DLD1 (cell line): Measurements from ENCODE around the gene CYTL1.
"Not testable (repeated sequence)": the region's sequence is repeated elsewhere in the genome, so short reads cannot be mapped to it uniquely, and the experiment has no call there.

Experiments
- in situ Hi-C: cut with HindIII; loops from 2 replicates; pipeline ENCODE4 v1.10.0; 2017; ENCODE audit warnings: low sequenced_read_pairs

CYTL1 gene

GRCh38 chr4:5034206-5034605 is 14.9 kb upstream of the CYTL1 start:
- in situ Hi-C loops: no loop called here

DNA sequence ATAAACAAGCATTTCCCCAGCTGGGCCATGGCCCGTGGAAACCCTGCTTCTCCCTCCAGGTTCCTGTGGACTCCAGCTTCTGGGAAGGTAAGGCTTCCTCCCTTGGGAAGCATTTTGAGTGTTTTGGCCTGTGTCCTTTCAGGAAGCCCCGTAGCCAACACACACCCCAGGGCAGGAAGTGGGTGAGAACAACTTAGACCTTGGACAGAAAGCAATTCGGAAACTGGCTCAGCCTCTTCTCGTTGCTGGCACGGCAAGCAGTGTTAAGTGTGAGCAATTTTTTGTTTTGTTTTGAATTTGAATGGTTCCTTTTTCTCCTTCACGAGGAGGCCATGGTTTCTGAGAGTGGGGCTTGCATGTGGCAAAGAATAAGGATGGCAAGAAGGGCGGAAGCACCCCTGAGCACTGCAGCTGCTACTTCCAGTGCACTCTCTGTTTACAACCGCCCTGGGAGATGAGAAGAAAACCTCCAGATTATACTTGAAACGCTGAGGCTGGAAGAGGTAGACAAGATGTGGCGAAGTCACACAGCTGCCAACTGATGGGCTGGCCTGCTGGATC is 14.1 kb upstream of the CYTL1 start:
- in situ Hi-C loops: no loop called here

- in situ Hi-C loops: no loop called here
Observed at GRCh38 chr4:5032813-5033212, 13.6 kb upstream of the CYTL1 start.

- in situ Hi-C loops: no loop called here
Observed at GRCh38 chr4:5030927-5031326, 11.7 kb upstream of the CYTL1 start.

DNA sequence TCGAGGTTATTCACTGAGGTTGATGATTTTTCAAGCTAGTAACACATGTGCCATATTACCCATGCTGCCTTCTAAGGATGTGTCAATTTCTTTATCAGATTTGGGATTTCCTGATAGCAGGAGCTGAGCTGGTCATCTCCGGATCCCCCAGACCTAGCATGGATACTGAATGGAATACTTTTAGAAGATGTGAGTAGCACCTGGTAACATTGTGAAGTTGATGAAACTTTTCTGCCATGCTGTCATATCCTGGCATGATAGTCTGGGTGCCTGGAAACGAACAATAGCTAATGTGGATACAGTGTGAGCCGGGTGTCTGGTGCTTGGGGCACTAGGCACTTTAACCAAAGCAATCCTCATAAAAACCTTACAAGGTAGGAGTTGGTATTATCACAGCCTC is 11.0 kb upstream of the CYTL1 start:
- in situ Hi-C loops: no loop called here

DNA sequence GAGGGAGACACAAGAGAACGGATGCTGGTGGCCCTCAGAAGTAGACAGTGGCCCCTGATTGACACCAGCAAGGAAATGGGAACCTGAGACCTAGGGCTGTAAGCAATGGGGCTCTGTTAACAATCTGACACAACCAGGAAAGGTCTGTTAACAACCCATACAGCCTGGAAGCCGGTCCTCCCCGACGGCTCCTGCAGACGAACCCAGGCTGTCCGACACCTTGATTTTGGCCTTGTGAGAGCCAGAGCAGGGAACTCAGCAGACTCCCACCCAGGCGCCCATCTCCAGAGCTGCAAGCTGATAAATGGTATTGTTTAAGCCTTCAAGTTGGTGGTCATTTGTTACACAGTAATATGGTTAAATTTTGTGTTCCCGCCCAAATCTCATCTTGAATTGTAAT is 10.2 kb upstream of the CYTL1 start:
- in situ Hi-C loops: no loop called here

GRCh38 chr4:5028480-5028879 is 9.2 kb upstream of the CYTL1 start:
- in situ Hi-C loops: no loop called here

GRCh38 chr4:5027346-5027745 is 8.1 kb upstream of the CYTL1 start:
- in situ Hi-C loops: no loop called here

- in situ Hi-C loops: no loop called here
Observed at GRCh38 chr4:5026371-5026770, 7.1 kb upstream of the CYTL1 start.

GRCh38 chr4:5024673-5025072 is 5.4 kb upstream of the CYTL1 start:
- in situ Hi-C loops: no loop called here

- in situ Hi-C loops: no loop called here
Observed at GRCh38 chr4:5021546-5021945, 2.3 kb upstream of the CYTL1 start.

- in situ Hi-C loops: no loop called here
Observed at GRCh38 chr4:5020341-5020740, 1.1 kb upstream of the CYTL1 start.

DNA sequence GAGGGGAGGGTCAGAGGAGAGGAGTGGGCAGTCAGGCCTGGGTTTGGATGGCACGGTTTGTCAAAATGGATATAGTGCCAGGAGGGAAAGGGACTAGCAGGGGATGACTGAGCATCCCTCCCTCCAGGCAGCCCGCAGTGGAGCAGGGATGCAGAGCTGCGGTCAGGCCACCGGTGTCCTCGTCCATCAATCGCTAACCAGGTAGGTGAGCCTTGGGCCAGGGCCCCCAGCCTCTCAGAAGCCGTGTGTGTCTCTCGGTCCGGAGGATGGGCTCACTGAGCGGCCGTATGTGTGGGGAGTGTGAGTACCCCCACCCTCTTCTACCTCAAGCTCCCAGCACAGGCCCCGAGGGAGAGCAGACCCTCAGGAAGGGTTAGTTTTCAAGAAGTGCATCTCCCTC is 538 bp upstream of the CYTL1 start:
- in situ Hi-C loops: no loop called here

DNA sequence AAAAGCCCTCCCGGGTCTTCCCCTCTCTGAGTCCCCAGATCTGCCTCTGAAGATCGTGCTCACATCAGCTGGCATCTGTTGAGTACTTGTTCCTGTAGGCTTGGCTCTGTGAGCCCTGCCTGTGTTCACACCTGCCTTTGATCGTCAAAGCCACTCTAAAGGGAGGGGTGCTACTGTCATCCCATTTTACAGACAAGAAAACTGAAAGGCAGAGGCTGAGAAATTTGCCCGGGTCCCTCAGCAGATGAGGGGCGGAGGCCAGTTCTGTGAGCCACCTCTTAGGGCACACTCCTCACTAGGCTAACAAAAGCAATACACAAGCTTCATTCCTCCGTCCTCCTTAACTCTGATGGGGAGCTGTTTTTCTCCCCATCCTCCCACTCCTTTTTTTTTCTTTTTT is 655 bp downstream of the CYTL1 start:
- in situ Hi-C loops: no loop called here

GRCh38 chr4:5018096-5018495 is 1.2 kb downstream of the CYTL1 start:
- in situ Hi-C loops: no loop called here

- in situ Hi-C loops: no loop called here
Observed at GRCh38 chr4:5014007-5014682, 5.1 kb downstream of the CYTL1 start.

DNA sequence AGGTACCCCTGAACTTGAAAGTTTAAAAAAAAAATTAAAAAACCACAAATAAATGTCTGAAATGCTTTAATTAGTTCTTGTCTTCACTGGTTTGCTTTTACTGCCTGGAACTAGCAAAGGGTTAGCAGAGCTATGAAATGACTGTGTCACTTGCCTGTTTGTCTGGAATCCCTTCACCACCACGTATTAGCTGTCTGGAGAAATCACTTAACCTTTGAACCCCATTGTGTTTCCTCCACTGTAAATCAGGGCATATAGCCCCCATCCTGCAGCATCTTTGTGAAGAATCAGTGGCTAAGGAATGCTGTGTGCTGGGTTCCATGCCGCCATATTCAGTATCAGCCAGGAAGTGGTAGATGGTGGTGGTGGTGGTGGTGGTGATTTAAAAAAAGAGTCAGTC is 6.3 kb downstream of the CYTL1 start:
- in situ Hi-C loops: no loop called here

- in situ Hi-C loops: no loop called here
Observed at GRCh38 chr4:5012244-5012898, 6.9 kb downstream of the CYTL1 start.

GRCh38 chr4:5010984-5011383 is 8.3 kb downstream of the CYTL1 start:
- in situ Hi-C loops: no loop called here

DNA sequence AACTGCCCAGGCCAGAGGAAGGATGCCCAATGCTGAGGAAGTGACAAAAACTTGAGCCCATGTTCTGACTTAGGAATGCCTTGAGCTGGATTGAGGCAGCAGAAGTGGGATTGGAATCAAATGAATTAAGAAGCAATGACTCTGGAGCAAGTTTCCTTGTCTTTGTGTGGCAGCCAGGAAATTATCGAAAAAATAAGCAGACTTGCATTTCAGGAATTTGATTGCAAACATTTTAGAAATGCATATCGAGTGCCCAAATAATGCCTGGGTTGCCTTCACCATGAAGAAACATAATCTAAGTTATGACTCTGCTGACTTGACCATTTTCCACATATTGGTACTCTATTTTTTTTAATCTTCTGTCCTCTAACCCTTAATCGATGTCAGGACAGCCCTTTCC is 9.5 kb downstream of the CYTL1 start:
- in situ Hi-C loops: no loop called here

DNA sequence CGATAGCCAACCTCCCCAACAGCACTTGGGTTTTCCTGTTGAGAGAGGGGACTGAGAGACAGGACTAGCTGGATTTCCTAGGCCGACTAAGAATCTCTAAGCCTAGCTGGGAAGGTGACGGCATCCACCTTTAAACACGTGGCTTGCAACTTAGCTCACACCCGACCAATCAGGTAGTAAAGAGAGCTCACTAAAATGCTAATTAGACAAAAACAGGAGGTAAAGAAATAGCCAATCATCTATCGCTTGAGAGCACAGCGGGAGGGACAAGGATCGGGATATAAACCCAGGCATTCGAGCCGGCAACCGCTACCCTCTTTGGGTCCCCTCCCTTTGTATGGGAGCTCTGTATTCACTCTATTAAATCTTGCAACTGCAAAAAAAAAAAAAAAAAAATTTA is 12.3 kb downstream of the CYTL1 start:
- in situ Hi-C loops: not testable (repeated sequence)

DNA sequence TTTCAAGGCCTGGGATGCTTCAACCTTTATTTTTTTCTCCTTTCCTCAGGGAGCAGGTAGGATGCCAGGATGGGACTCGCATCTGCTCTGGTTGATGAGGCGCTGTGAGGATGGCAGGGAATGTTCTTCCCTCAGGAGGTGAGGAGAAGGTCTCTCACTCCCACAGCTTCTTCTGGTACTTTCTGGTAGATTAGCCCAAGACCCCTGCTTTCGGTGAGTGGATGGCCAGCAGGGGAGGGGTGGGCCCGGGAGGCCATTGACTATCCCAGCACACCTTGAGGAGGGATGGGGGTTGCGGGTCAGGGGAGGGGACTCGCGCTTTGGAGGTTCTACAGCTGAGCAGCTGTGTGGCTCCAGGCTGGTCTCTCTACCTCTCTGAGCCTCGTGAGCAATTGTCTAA is 14.8 kb downstream of the CYTL1 start:
- in situ Hi-C loops: no loop called here

DNA sequence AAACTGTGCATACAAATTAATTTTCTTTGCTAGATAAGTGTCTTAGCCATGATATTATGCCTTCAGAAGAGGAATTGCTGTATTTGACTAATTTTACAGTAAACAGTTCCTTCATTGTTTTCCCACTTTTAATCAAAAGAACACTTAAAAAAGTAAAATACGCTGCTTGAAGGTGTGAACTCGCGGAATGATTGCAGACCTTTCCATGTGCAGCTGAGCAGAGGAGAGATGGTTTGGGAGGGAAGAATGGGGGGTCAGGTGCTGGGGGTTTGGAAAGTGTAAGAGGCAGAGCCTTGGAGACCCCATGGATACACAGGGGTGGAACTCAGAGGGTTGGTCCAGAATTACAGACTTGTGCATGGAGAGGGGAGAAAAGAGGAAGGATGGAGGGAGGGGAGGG is 15.3 kb downstream of the CYTL1 start:
- in situ Hi-C loops: no loop called here
